ENCODE measurements around the gene ESPNL.

The ESPNL gene

GRCh38 chr2:238075397-238075796, 24.7 kb upstream of the ESPNL start:
- DNase-seq (ENCODE audit: low spot score) = no peak

- DNase-seq (ENCODE audit: low spot score) = no peak
Measured at GRCh38 chr2:238077292-238077691, 22.8 kb upstream of the ESPNL start.

GRCh38 chr2:238079874-238080327, 20.2 kb upstream of the ESPNL start:
- DNase-seq (ENCODE audit: low spot score) = no peak

GRCh38 chr2:238080518-238080917, 19.6 kb upstream of the ESPNL start:
- no peak for DNase-seq (ENCODE audit: low spot score)

GRCh38 chr2:238081150-238081549, 19.0 kb upstream of the ESPNL start:
- no peak for DNase-seq (ENCODE audit: low spot score)

GRCh38 chr2:238081561-238081960, 18.6 kb upstream of the ESPNL start:
- no peak for DNase-seq (ENCODE audit: low spot score)

- DNase-seq (ENCODE audit: low spot score) = no peak
Measured at GRCh38 chr2:238082151-238082550, 18.0 kb upstream of the ESPNL start.

GRCh38 chr2:238082827-238083226, 17.3 kb upstream of the ESPNL start:
- no peak for DNase-seq (ENCODE audit: low spot score)

GRCh38 chr2:238083919-238084318, 16.2 kb upstream of the ESPNL start:
- DNase-seq (ENCODE audit: low spot score) = no peak

- no peak for DNase-seq (ENCODE audit: low spot score)
Measured at GRCh38 chr2:238084761-238085160, 15.4 kb upstream of the ESPNL start.

- no peak for DNase-seq (ENCODE audit: low spot score)
Measured at GRCh38 chr2:238085899-238086298, 14.2 kb upstream of the ESPNL start.

GRCh38 chr2:238087211-238087610, 12.9 kb upstream of the ESPNL start:
- no peak for DNase-seq (ENCODE audit: low spot score)

- no peak for DNase-seq (ENCODE audit: low spot score)
Measured at GRCh38 chr2:238090887-238091286, 9.3 kb upstream of the ESPNL start.

GRCh38 chr2:238091436-238092060, 8.6 kb upstream of the ESPNL start:
- no peak for DNase-seq (ENCODE audit: low spot score)

- no peak for DNase-seq (ENCODE audit: low spot score)
Measured at GRCh38 chr2:238092486-238093035, 7.6 kb upstream of the ESPNL start.

GRCh38 chr2:238093181-238094140, 6.7 kb upstream of the ESPNL start:
- no peak for DNase-seq (ENCODE audit: low spot score)

- no peak for DNase-seq (ENCODE audit: low spot score)
Measured at GRCh38 chr2:238094438-238095022, 5.6 kb upstream of the ESPNL start.

- no peak for DNase-seq (ENCODE audit: low spot score)
Measured at GRCh38 chr2:238095143-238095542, 5.0 kb upstream of the ESPNL start.

GRCh38 chr2:238096311-238097011, 3.7 kb upstream of the ESPNL start:
- DNase-seq (ENCODE audit: low spot score) = no peak

- DNase-seq (ENCODE audit: low spot score) = no peak
Measured at GRCh38 chr2:238097201-238097987, 2.7 kb upstream of the ESPNL start.

Measured in GM03348 (cell line).